Fibroblast of lung (primary cell): ENCODE results near the gene MXI1. TPM values are rescaled to one million over a fixed set of nuclear protein-coding genes. Genes with fewer than 3 reads are reported as not detected.

Experiments
- DNase-seq, 2 donors: peaks; one replicate each; pipeline versions ENCODE4 v3.0.0 to v3.0.0-alpha.2; 2010; ENCODE audit warnings: low read depth in 2 of 2
- H2AFZ ChIP-seq: 2 replicates; pipeline ENCODE4 v1.5.1; 2012; ENCODE audit warnings: low read length, control low read depth, inconsistent platforms
- H3K27ac ChIP-seq: 2 replicates; pipeline ENCODE4 v1.5.1; 2011; ENCODE audit warnings: low read length, control low read depth; ENCODE audit not compliant: insufficient read depth
- H3K27me3 ChIP-seq: 2 replicates; pipeline ENCODE4 v1.5.1; 2011; ENCODE audit warnings: mild to moderate bottlenecking, low read length; ENCODE audit not compliant: control insufficient read depth, insufficient read depth
- H3K36me3 ChIP-seq: 2 replicates; pipeline ENCODE4 v1.5.1; 2011; ENCODE audit warnings: low read length; ENCODE audit not compliant: control insufficient read depth, insufficient read depth
- H3K4me1 ChIP-seq: 2 replicates; pipeline ENCODE4 v1.5.1; 2011; ENCODE audit warnings: low read length; ENCODE audit not compliant: control insufficient read depth, insufficient read depth; ENCODE audit errors: extremely low read depth
- H3K4me2 ChIP-seq: 2 replicates; pipeline ENCODE4 v1.5.1; 2011; ENCODE audit warnings: low read length, control low read depth; ENCODE audit not compliant: insufficient read depth; ENCODE audit errors: extremely low read depth
- H3K4me3 ChIP-seq, 4 experiments: fragments of 200-600 bp in 1 of 4; sonication (generic) in 1 of 4; replicated peaks in 1 of 4; 2 replicates each; pipeline ENCODE4 v1.5.1; 2011 to 2016; ENCODE audit warnings: low read length in 4 of 4, low read depth in 3 of 4, mild to moderate bottlenecking in 3 of 4, control low read depth in 2 of 4, inconsistent platforms in 1 of 4, mixed read lengths in 1 of 4; ENCODE audit not compliant: insufficient read depth in 1 of 4; ENCODE audit errors: control extremely low read depth in 1 of 4
- H3K79me2 ChIP-seq: 2 replicates; pipeline ENCODE4 v1.5.1; 2012; ENCODE audit warnings: mild to moderate bottlenecking, low read length, inconsistent platforms; ENCODE audit not compliant: control insufficient read depth, insufficient read depth
- H3K9ac ChIP-seq: 2 replicates; pipeline ENCODE4 v1.5.1; 2011; ENCODE audit warnings: mild to moderate bottlenecking, low read length, control low read depth; ENCODE audit not compliant: insufficient read depth
- H3K9me3 ChIP-seq: 2 replicates; pipeline ENCODE4 v1.5.1; 2012; ENCODE audit warnings: low read depth, low read length; ENCODE audit not compliant: control insufficient read depth, insufficient read depth
- H4K20me1 ChIP-seq: 2 replicates; pipeline ENCODE4 v1.5.1; 2011; ENCODE audit warnings: low read length; ENCODE audit not compliant: control insufficient read depth, insufficient read depth; ENCODE audit errors: extremely low read depth
- CTCF ChIP-seq, 2 donors: IDR thresholded peaks in 1 of 2; conservative IDR thresholded peaks in 1 of 2; 1 replicate in 1 of 2; 2 replicates in 1 of 2; pipeline ENCODE4 v1.5.1; 2011 to 2012; ENCODE audit warnings: low read length in 2 of 2, control low read depth in 1 of 2, inconsistent platforms in 1 of 2, low read depth in 1 of 2, mild to moderate bottlenecking in 1 of 2
- EZH2 ChIP-seq: IDR thresholded peaks from 2 replicates; pipeline ENCODE4 v1.5.1; 2012; ENCODE audit warnings: low read length, control low read depth, mild to moderate bottlenecking; ENCODE audit errors: missing control alignments
- polyA plus RNA-seq, 2 donors: library from polyadenylated mRNA; depleted of rRNA in 1 of 2; stranded (reverse) in 1 of 2; unstranded in 1 of 2; fragments of >200 nt; gene quantifications; 2 replicates each; pipeline ENCODE4 v1.2.1, GENCODE V29; 2011 to 2012; ENCODE audit warnings: missing spikeins in 1 of 2
- total RNA-seq: library from RNA; depleted of rRNA; stranded (reverse); fragments of >200 nt; gene quantifications from 2 replicates; pipeline ENCODE4 v1.2.1, GENCODE V29; 2014

Gene MXI1
- total and polyA plus RNA-seq, 2 donors (not counting 1 experiment from before 2014, with no cell fraction given), result 18.7 to 40.1 TPM

GRCh38 chr10:110275128-110275729 is 67.8 kb downstream of the MXI1 start:
- no peaks in the 10 kb centered on the region for H3K27me3 ChIP-seq
- no peak overlapping the region for H3K27ac ChIP-seq
- H2AFZ ChIP-seq, result no peak overlapping the region
- H3K4me2 ChIP-seq, result no peak overlapping the region
- no peak for DNase-seq
- no peak overlapping the region for H3K9ac ChIP-seq
- TF ChIP-seq EZH2 (no peak), CTCF (conservative IDR thresholded peaks at IDR 0.05 in 1 of 2, IDR thresholded peaks at IDR 0.05 in 1 of 2; ENCODE audit: low read depth in 1 of 2, low read length in 2 of 2) (no peak)
- no peaks in the 10 kb centered on the region for H3K4me1 ChIP-seq
- H3K79me2 ChIP-seq, result no peaks in the 10 kb centered on the region
- H4K20me1 ChIP-seq, result no peaks in the 10 kb centered on the region
- H3K4me3 ChIP-seq, result no peak overlapping the region
- no peaks in the 10 kb centered on the region for H3K9me3 ChIP-seq
- H3K36me3 ChIP-seq, result no peaks in the 10 kb centered on the region

GRCh38 chr10:110276603-110277002 is 69.2 kb downstream of the MXI1 start:
- no peak overlapping the region for H3K4me2 ChIP-seq
- H2AFZ ChIP-seq, result no peak overlapping the region
- no peaks in the 10 kb centered on the region for H3K79me2 ChIP-seq
- DNase-seq, result no peak
- H4K20me1 ChIP-seq, result no peaks in the 10 kb centered on the region
- H3K4me3 ChIP-seq, result no peak overlapping the region
- no peaks in the 10 kb centered on the region for H3K27me3 ChIP-seq
- no peaks in the 10 kb centered on the region for H3K4me1 ChIP-seq
- TF ChIP-seq CTCF (conservative IDR thresholded peaks at IDR 0.05 in 1 of 2, IDR thresholded peaks at IDR 0.05 in 1 of 2; ENCODE audit: low read depth in 1 of 2, low read length in 2 of 2) (no peak), EZH2 (no peak)
- H3K9ac ChIP-seq, result no peak overlapping the region
- H3K36me3 ChIP-seq, result no peaks in the 10 kb centered on the region
- H3K27ac ChIP-seq, result no peak overlapping the region
- H3K9me3 ChIP-seq, result no peaks in the 10 kb centered on the region

GRCh38 chr10:110277591-110277990 is 70.2 kb downstream of the MXI1 start:
- Histone ChIP-seq H4K20me1 (no peaks in the 10 kb centered on the region), H3K27ac (no peak overlapping the region), H3K79me2 (no peaks in the 10 kb centered on the region), H3K4me3 (no peak overlapping the region), H3K36me3 (no peaks in the 10 kb centered on the region), H2AFZ (no peak overlapping the region), H3K9me3 (no peaks in the 10 kb centered on the region), H3K4me1 (no peaks in the 10 kb centered on the region), H3K9ac (no peak overlapping the region), H3K4me2 (no peak overlapping the region), H3K27me3 (no peaks in the 10 kb centered on the region)
- no peak for DNase-seq
- TF ChIP-seq EZH2 (no peak), CTCF (conservative IDR thresholded peaks at IDR 0.05 in 1 of 2, IDR thresholded peaks at IDR 0.05 in 1 of 2; ENCODE audit: low read depth in 1 of 2, low read length in 2 of 2) (no peak)
